Neural progenitor cell (in vitro differentiated cells): ENCODE data around the gene TECR.

Experiments used
- EZH2phosphoT487 ChIP-seq: fragments of 200-600 bp; sonication (generic); IDR thresholded peaks from 2 replicates; pipeline ENCODE4 v1.6.1; 2017; ENCODE audit warnings: antibody characterized with exemption
- TF ChIP-seq, protein P1 (sequence below): fragments of 200-600 bp; sonication (generic); IDR thresholded peaks from 2 replicates; pipeline ENCODE4 v1.5.1; 2017; ENCODE audit warnings: antibody characterized with exemption, mild to moderate bottlenecking

DNA sequence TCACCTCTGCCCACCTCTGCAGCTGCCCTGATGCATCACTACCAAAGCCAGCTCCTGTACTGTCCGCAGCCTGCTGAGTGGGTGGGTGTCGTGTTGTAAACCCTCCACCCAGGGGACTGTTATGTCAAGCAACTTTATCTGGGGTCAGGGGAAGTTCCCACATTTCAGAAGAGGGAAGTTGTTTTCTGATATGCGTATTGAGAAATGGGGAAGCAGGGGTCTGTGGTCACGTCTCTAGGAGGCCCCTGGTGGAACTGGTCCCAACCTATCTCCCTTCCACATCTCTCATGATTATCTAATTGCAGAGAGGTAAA lies 84.7 kb downstream of the TECR start:
- TF ChIP-seq, protein P1, sequence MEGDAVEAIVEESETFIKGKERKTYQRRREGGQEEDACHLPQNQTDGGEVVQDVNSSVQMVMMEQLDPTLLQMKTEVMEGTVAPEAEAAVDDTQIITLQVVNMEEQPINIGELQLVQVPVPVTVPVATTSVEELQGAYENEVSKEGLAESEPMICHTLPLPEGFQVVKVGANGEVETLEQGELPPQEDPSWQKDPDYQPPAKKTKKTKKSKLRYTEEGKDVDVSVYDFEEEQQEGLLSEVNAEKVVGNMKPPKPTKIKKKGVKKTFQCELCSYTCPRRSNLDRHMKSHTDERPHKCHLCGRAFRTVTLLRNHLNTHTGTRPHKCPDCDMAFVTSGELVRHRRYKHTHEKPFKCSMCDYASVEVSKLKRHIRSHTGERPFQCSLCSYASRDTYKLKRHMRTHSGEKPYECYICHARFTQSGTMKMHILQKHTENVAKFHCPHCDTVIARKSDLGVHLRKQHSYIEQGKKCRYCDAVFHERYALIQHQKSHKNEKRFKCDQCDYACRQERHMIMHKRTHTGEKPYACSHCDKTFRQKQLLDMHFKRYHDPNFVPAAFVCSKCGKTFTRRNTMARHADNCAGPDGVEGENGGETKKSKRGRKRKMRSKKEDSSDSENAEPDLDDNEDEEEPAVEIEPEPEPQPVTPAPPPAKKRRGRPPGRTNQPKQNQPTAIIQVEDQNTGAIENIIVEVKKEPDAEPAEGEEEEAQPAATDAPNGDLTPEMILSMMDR: no peak
- no peak for TF ChIP-seq EZH2phosphoT487
